IPS-11a (cell line): ENCODE results near the gene LDLRAD4.

Source experiments
- H3K4me3 ChIP-seq: one replicate; pipeline ENCODE4 v1.5.1; 2013; ENCODE audit warnings: low read depth, low read length, control low read depth

LDLRAD4 gene

GRCh38 chr18:13227910-13228309, 9.3 kb downstream of the LDLRAD4 start:
- no peak overlapping the region for H3K4me3 ChIP-seq

- H3K4me3 ChIP-seq = no peak overlapping the region
Measured at GRCh38 chr18:13229001-13229671, 10.6 kb downstream of the LDLRAD4 start.

GRCh38 chr18:13231151-13231550, 12.6 kb downstream of the LDLRAD4 start:
- H3K4me3 ChIP-seq = no peak overlapping the region

GRCh38 chr18:13232086-13232917, 13.7 kb downstream of the LDLRAD4 start:
- no peak overlapping the region for H3K4me3 ChIP-seq

GRCh38 chr18:13232971-13233786, 14.6 kb downstream of the LDLRAD4 start:
- no peak overlapping the region for H3K4me3 ChIP-seq

GRCh38 chr18:13233787-13234783, 15.5 kb downstream of the LDLRAD4 start:
- no peak overlapping the region for H3K4me3 ChIP-seq

- no peak overlapping the region for H3K4me3 ChIP-seq
Measured at GRCh38 chr18:13235421-13235831, 16.9 kb downstream of the LDLRAD4 start.

- no peak overlapping the region for H3K4me3 ChIP-seq
Measured at GRCh38 chr18:13235981-13236380, 17.4 kb downstream of the LDLRAD4 start.

- no peak overlapping the region for H3K4me3 ChIP-seq
Measured at GRCh38 chr18:13236411-13236810, 17.9 kb downstream of the LDLRAD4 start.

GRCh38 chr18:13237073-13237472, 18.5 kb downstream of the LDLRAD4 start:
- no peak overlapping the region for H3K4me3 ChIP-seq

GRCh38 chr18:13237641-13238040, 19.1 kb downstream of the LDLRAD4 start:
- no peak overlapping the region for H3K4me3 ChIP-seq

GRCh38 chr18:13239171-13239956, 20.8 kb downstream of the LDLRAD4 start:
- H3K4me3 ChIP-seq = no peak overlapping the region

- H3K4me3 ChIP-seq = no peak overlapping the region
Measured at GRCh38 chr18:13240060-13240725, 21.6 kb downstream of the LDLRAD4 start.

GRCh38 chr18:13241083-13241892, 22.7 kb downstream of the LDLRAD4 start:
- H3K4me3 ChIP-seq = no peak overlapping the region

GRCh38 chr18:13241893-13242175, 23.3 kb downstream of the LDLRAD4 start:
- H3K4me3 ChIP-seq = no peak overlapping the region

- no peak overlapping the region for H3K4me3 ChIP-seq
Measured at GRCh38 chr18:13242797-13243196, 24.2 kb downstream of the LDLRAD4 start.

- H3K4me3 ChIP-seq = no peak overlapping the region
Measured at GRCh38 chr18:13243363-13243762, 24.8 kb downstream of the LDLRAD4 start.

GRCh38 chr18:13244135-13244534, 25.6 kb downstream of the LDLRAD4 start:
- H3K4me3 ChIP-seq = no peak overlapping the region
